Liver (tissue), 9 donors: ENCODE results near the gene PDCD6IP. TPM values are rescaled to one million over a fixed set of nuclear protein-coding genes. Genes with fewer than 3 reads are reported as not detected.

ENCODE experiments used
- DNase-seq: peaks from one replicate; pipeline ENCODE4 v3.0.0-alpha.2; 2017; ENCODE audit warnings: low spot score
- H3K27ac ChIP-seq, 2 donors: one replicate each; pipeline ENCODE4 v1.7.0; 2013; ENCODE audit warnings: inconsistent platforms in 2 of 2, low read length in 2 of 2, control low read depth in 1 of 2, low read depth in 1 of 2, mild to moderate bottlenecking in 1 of 2
- H3K27me3 ChIP-seq, 4 donors: one replicate each; pipeline versions ENCODE4 v1.6.1 to v1.7.0; 2013; ENCODE audit warnings: low read length in 3 of 4, inconsistent platforms in 1 of 4, mild to moderate bottlenecking in 1 of 4, moderate library complexity in 1 of 4; ENCODE audit not compliant: control insufficient read depth in 4 of 4, insufficient read depth in 4 of 4
- H3K36me3 ChIP-seq, 4 donors: one replicate each; pipeline versions ENCODE4 v1.6.1 to v1.7.0; 2013; ENCODE audit warnings: low read length in 3 of 4, mild to moderate bottlenecking in 3 of 4, low read depth in 1 of 4, moderate library complexity in 1 of 4; ENCODE audit not compliant: control insufficient read depth in 4 of 4, insufficient read depth in 3 of 4
- H3K4me1 ChIP-seq, 4 donors: one replicate each; pipeline versions ENCODE4 v1.6.1 to v1.7.0; 2013; ENCODE audit warnings: low read length in 3 of 4, mild to moderate bottlenecking in 3 of 4, moderate library complexity in 1 of 4; ENCODE audit not compliant: control insufficient read depth in 4 of 4, insufficient read depth in 4 of 4
- H3K4me3 ChIP-seq, 3 donors: one replicate each; pipeline versions ENCODE4 v1.6.1 to v1.7.0; 2013; ENCODE audit warnings: low read length in 3 of 3, control low read depth in 1 of 3, low read depth in 1 of 3, mild to moderate bottlenecking in 1 of 3
- H3K9ac ChIP-seq, 2 donors: one replicate each; pipeline ENCODE4 v1.7.0; 2013; ENCODE audit warnings: low read length in 2 of 2, mild to moderate bottlenecking in 2 of 2, moderate library complexity in 2 of 2, control low read depth in 1 of 2, low read depth in 1 of 2
- H3K9me3 ChIP-seq, 4 donors: one replicate each; pipeline versions ENCODE4 v1.6.1 to v1.7.0; 2013; ENCODE audit warnings: low read length in 3 of 4; ENCODE audit not compliant: control insufficient read depth in 4 of 4
- ATF3 ChIP-seq: IDR thresholded peaks from 2 replicates; pipeline ENCODE4 v1.6.1; 2016; ENCODE audit warnings: antibody characterized with exemption
- CTCF ChIP-seq: fragments of 150-350 bp; IDR thresholded peaks from 2 replicates; pipeline ENCODE4 v1.5.1; 2017; ENCODE audit warnings: improper control_type of control experiment, low read depth, low read length; ENCODE audit not compliant: missing input control
- EGR1 ChIP-seq, 2 donors: IDR thresholded peaks; 2 replicates each; pipeline ENCODE4 v1.6.1; 2016 to 2018; ENCODE audit warnings: antibody characterized with exemption in 2 of 2, low read depth in 2 of 2
- FOXA1 ChIP-seq: IDR thresholded peaks from 2 replicates; pipeline ENCODE4 v1.6.1; 2016; ENCODE audit warnings: antibody characterized with exemption
- FOXA2 ChIP-seq: IDR thresholded peaks from 2 replicates; pipeline ENCODE4 v1.6.1; 2016; ENCODE audit warnings: antibody characterized with exemption
- GABPA ChIP-seq, 2 donors: IDR thresholded peaks in 1 of 2; conservative IDR thresholded peaks in 1 of 2; 2 replicates each; pipeline ENCODE4 v1.6.1; 2016; ENCODE audit warnings: antibody characterized with exemption in 2 of 2, mild to moderate bottlenecking in 1 of 2, moderate library complexity in 1 of 2
- HNF4A ChIP-seq, 2 donors: conservative IDR thresholded peaks; 2 replicates each; pipeline ENCODE4 v1.6.1; 2016; ENCODE audit warnings: antibody characterized with exemption in 2 of 2, mild to moderate bottlenecking in 2 of 2
- HNF4G ChIP-seq: IDR thresholded peaks from 2 replicates; pipeline ENCODE4 v1.6.1; 2016; ENCODE audit warnings: antibody characterized with exemption
- JUND ChIP-seq, 2 donors: IDR thresholded peaks; 2 replicates each; pipeline ENCODE4 v1.6.1; 2016; ENCODE audit warnings: antibody characterized with exemption in 2 of 2
- MAX ChIP-seq: IDR thresholded peaks from 2 replicates; pipeline ENCODE4 v1.6.1; 2016; ENCODE audit warnings: antibody characterized with exemption
- NR2F2 ChIP-seq: IDR thresholded peaks from 2 replicates; pipeline ENCODE4 v1.6.1; 2016; ENCODE audit warnings: antibody characterized with exemption
- RAD21 ChIP-seq, 2 donors: IDR thresholded peaks; 2 replicates each; pipeline ENCODE4 v1.6.1; 2016; ENCODE audit warnings: antibody characterized with exemption in 2 of 2, mild to moderate bottlenecking in 2 of 2
- REST ChIP-seq: IDR thresholded peaks from 2 replicates; pipeline ENCODE4 v1.6.1; 2016; ENCODE audit warnings: antibody characterized with exemption, mild to moderate bottlenecking
- RXRA ChIP-seq, 2 donors: IDR thresholded peaks; 2 replicates each; pipeline ENCODE4 v1.6.1; 2017 to 2018; ENCODE audit warnings: antibody characterized with exemption in 2 of 2, mild to moderate bottlenecking in 1 of 2
- SP1 ChIP-seq: IDR thresholded peaks from 2 replicates; pipeline ENCODE4 v1.6.1; 2018; ENCODE audit warnings: antibody characterized with exemption, mild to moderate bottlenecking
- TAF1 ChIP-seq: conservative IDR thresholded peaks from 2 replicates; pipeline ENCODE4 v1.6.1; 2016; ENCODE audit warnings: antibody characterized with exemption, mild to moderate bottlenecking
- YY1 ChIP-seq: IDR thresholded peaks from 2 replicates; pipeline ENCODE4 v1.6.1; 2016; ENCODE audit warnings: antibody characterized with exemption, mild to moderate bottlenecking
- ZBTB33 ChIP-seq: IDR thresholded peaks from 2 replicates; pipeline ENCODE4 v1.6.1; 2016; ENCODE audit warnings: antibody characterized with exemption
- WGBS: extraction: QIAGEN DNeasy Blood & Tissue Kit; methylation state at CpG from one replicate; pipeline ENCODE4 v1.1.7; 2013; 5-methylcytosine and 5-hydroxymethylcytosine counted together
- polyA plus RNA-seq, 2 donors: library from polyadenylated mRNA; stranded (reverse) in 1 of 2; unstranded in 1 of 2; fragments of 200-250 nt in 1 of 2; fragments of >200 nt in 1 of 2; fragmentation: Nextera tagmentation in 1 of 2; extraction: Ambion mirVana in 1 of 2; gene quantifications; one replicate each; pipeline versions ENCODE4 v1.2.1 to v1.2.3, GENCODE V29; 2013 to 2015
- total RNA-seq, 2 donors: library from RNA; depleted of rRNA; stranded (reverse); fragments of >200 nt; gene quantifications; one replicate each; pipeline ENCODE4 v1.2.3, GENCODE V29; 2014
- donor health status: healthy.
- donor health status: healthy.
- donor health status: healthy.
- donor health status: healthy.
- donor health status: healthy.

Gene PDCD6IP
- total and polyA plus RNA-seq, 4 donors = 31.9 to 73.8 (median 47.9) TPM

GRCh38 chr3:33868309-33868708 is 69.9 kb downstream of the PDCD6IP start (continued):
- TF ChIP-seq ATF3 = no peak
- TF ChIP-seq SP1 = no peak
- TF ChIP-seq HNF4G = no peak

GRCh38 chr3:33869977-33870376 is 71.5 kb downstream of the PDCD6IP start:
- TF ChIP-seq CTCF = no peak
- TF ChIP-seq FOXA2 = no peak
- no peak for TF ChIP-seq GABPA (IDR thresholded peaks at IDR 0.05 in 1 of 2, conservative IDR thresholded peaks at IDR 0.05 in 1 of 2)
- TF ChIP-seq EGR1 (IDR thresholded peaks at IDR 0.05; ENCODE audit: low read depth in 2 of 2) = no peak
- no peak for TF ChIP-seq NR2F2
- no peak for TF ChIP-seq SP1
- TF ChIP-seq MAX = no peak
- no peak for TF ChIP-seq HNF4G
- no peak for TF ChIP-seq HNF4A (conservative IDR thresholded peaks at IDR 0.05)
- TF ChIP-seq RXRA (IDR thresholded peaks at IDR 0.05) = no peak
- TF ChIP-seq TAF1 = no peak
- TF ChIP-seq RAD21 (IDR thresholded peaks at IDR 0.05) = no peak
- no peak for TF ChIP-seq REST
- no peak for TF ChIP-seq JUND (IDR thresholded peaks at IDR 0.05)
- TF ChIP-seq ZBTB33 = no peak
- TF ChIP-seq YY1 = no peak
- no peak for TF ChIP-seq ATF3
- no peak for TF ChIP-seq FOXA1
- Histone ChIP-seq H3K36me3 (peaks cover 0 to 20% (median 10%) of the 10 kb centered on the region in 4 donors), H3K4me3 (no peak overlapping the region), H3K9me3 (no peaks in the 10 kb centered on the region), H3K27ac (no peak overlapping the region), H3K27me3 (no peaks in the 10 kb centered on the region), H3K4me1 (no peaks in the 10 kb centered on the region), H3K9ac (no peak overlapping the region)
- 78% methylated on average over 7 of the region's 7 CpGs for WGBS
- DNase-seq = no peak
